ENCODE data around the gene ADM2.
"Not testable (repeated sequence)": the region's sequence is repeated elsewhere in the genome, so short reads cannot be mapped to it uniquely, and the experiment has no call there.

GRCh38 chr22:50533856-50534711, 52.7 kb downstream of the ADM2 start:
- TF ChIP-seq CTCF (IDR thresholded peaks at IDR 0.05; ENCODE audit: low read depth, low read length, poor library complexity, severe bottlenecking); EZH2phosphoT487 (IDR thresholded peaks at IDR 0.05; ENCODE audit: borderline replicate concordance, low read length): not testable (repeated sequence)
